ENCODE measurements around the gene TAF4B.

The TAF4B gene

GRCh38 chr18:26421931-26422330 is 195.7 kb downstream of the TAF4B start:
- Histone ChIP-seq H2AFZ (ENCODE audit: low read depth) (no peak overlapping the region), H3K27ac (no peak overlapping the region), H3K9ac (no peak overlapping the region), H3K4me2 (no peak overlapping the region), H3K4me1 (ENCODE audit: low read depth, poor library complexity, severe bottlenecking) (peaks cover 17% of the 10 kb centered on the region), H3K36me3 (ENCODE audit: insufficient read depth) (no peaks in the 10 kb centered on the region), H3K27me3 (ENCODE audit: insufficient read depth, low read depth) (no peaks in the 10 kb centered on the region), H4K20me1 (ENCODE audit: insufficient read depth) (no peaks in the 10 kb centered on the region), H3K4me3 (IDR thresholded peaks at IDR 0.05; ENCODE audit: insufficient read depth, low read depth, low read length) (no peak overlapping the region), H3K79me2 (ENCODE audit: insufficient read depth, low read depth) (no peaks in the 10 kb centered on the region)
- no peak for TF ChIP-seq CTCF (conservative IDR thresholded peaks at IDR 0.05; ENCODE audit: low read depth, low read length)

GRCh38 chr18:26422472-26423162 is 196.4 kb downstream of the TAF4B start:
- Histone ChIP-seq H3K79me2 (ENCODE audit: insufficient read depth, low read depth) (no peaks in the 10 kb centered on the region), H4K20me1 (ENCODE audit: insufficient read depth) (no peaks in the 10 kb centered on the region), H3K27me3 (ENCODE audit: insufficient read depth, low read depth) (no peaks in the 10 kb centered on the region), H3K27ac (no peak overlapping the region), H3K4me1 (ENCODE audit: low read depth, poor library complexity, severe bottlenecking) (peaks cover 17% of the 10 kb centered on the region), H3K9ac (no peak overlapping the region), H2AFZ (ENCODE audit: low read depth) (no peak overlapping the region), H3K4me2 (no peak overlapping the region), H3K36me3 (ENCODE audit: insufficient read depth) (no peaks in the 10 kb centered on the region), H3K4me3 (IDR thresholded peaks at IDR 0.05; ENCODE audit: insufficient read depth, low read depth, low read length) (no peak overlapping the region)
- no peak for TF ChIP-seq CTCF (conservative IDR thresholded peaks at IDR 0.05; ENCODE audit: low read depth, low read length)

GRCh38 chr18:26424428-26425147 is 198.3 kb downstream of the TAF4B start:
- no peak for TF ChIP-seq CTCF (conservative IDR thresholded peaks at IDR 0.05; ENCODE audit: low read depth, low read length)
- H3K27ac ChIP-seq, result no peak overlapping the region

GRCh38 chr18:26425148-26425531 is 198.9 kb downstream of the TAF4B start:
- H3K4me1 ChIP-seq (ENCODE audit: low read depth, poor library complexity, severe bottlenecking), result peaks cover 13% of the 10 kb centered on the region
- H3K79me2 ChIP-seq (ENCODE audit: insufficient read depth, low read depth), result no peaks in the 10 kb centered on the region
- TF ChIP-seq CTCF (conservative IDR thresholded peaks at IDR 0.05; ENCODE audit: low read depth, low read length), result no peak
- no peak overlapping the region for H3K4me2 ChIP-seq
- no peaks in the 10 kb centered on the region for H3K27me3 ChIP-seq (ENCODE audit: insufficient read depth, low read depth)
- no peak overlapping the region for H3K27ac ChIP-seq
- no peak overlapping the region for H3K9ac ChIP-seq
- no peak overlapping the region for H2AFZ ChIP-seq (ENCODE audit: low read depth)
- H3K36me3 ChIP-seq (ENCODE audit: insufficient read depth), result no peaks in the 10 kb centered on the region
- no peak overlapping the region for H3K4me3 ChIP-seq (IDR thresholded peaks at IDR 0.05; ENCODE audit: insufficient read depth, low read depth, low read length)
- no peaks in the 10 kb centered on the region for H4K20me1 ChIP-seq (ENCODE audit: insufficient read depth)

More at GRCh38 chr18:26424428-26425147, 198.3 kb downstream of the TAF4B start:
- Histone ChIP-seq H3K79me2 (ENCODE audit: insufficient read depth, low read depth) (no peaks in the 10 kb centered on the region), H3K9ac (no peak overlapping the region), H3K27me3 (ENCODE audit: insufficient read depth, low read depth) (no peaks in the 10 kb centered on the region), H3K36me3 (ENCODE audit: insufficient read depth) (no peaks in the 10 kb centered on the region), H3K4me2 (no peak overlapping the region), H3K4me3 (IDR thresholded peaks at IDR 0.05; ENCODE audit: insufficient read depth, low read depth, low read length) (no peak overlapping the region), H3K4me1 (ENCODE audit: low read depth, poor library complexity, severe bottlenecking) (peaks cover 17% of the 10 kb centered on the region), H4K20me1 (ENCODE audit: insufficient read depth) (no peaks in the 10 kb centered on the region), H2AFZ (ENCODE audit: low read depth) (no peak overlapping the region)

All from KMS-11 (cell line).